ENCODE measurements around the gene VPS33B.

VPS33B gene

GRCh38 chr15:90952901-90953677 lies 69.3 kb downstream of the VPS33B start:
- DNase-seq (ENCODE audit: low read depth in 2 of 2) = no peak

- no peak for DNase-seq (ENCODE audit: low read depth in 2 of 2)
Observed at GRCh38 chr15:90950676-90951075, 71.7 kb downstream of the VPS33B start.

GRCh38 chr15:90949979-90950675 lies 72.3 kb downstream of the VPS33B start:
- no peak for DNase-seq (ENCODE audit: low read depth in 2 of 2)
